ENCODE measurements around the gene TMEM72. TPM values are rescaled to one million over a fixed set of nuclear protein-coding genes. Genes with fewer than 3 reads are reported as not detected.

The TMEM72 gene
- total RNA-seq, 1 experiment from 2014 or later = not detected

DNA sequence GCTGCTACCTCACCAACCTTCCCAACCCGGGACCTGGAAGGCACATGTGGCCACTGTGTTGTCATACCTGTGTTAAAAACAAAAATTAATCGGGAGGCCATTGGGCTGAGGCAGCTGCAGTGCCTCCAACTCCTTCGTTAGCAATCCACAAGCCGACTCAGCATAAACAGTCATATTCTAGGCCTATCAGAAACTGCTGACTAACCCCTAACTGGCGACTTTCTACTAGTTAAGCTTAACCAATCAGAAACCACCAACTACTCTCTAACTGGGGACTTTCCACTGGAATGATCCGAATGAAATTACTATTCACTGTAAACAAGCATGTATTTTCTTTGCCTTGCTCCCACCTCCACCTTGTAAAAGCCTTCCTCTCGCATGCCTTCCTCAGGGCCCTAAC, 14.1 kb upstream of the TMEM72 start:
- no peaks in the 10 kb centered on the region for H3K9me3 ChIP-seq (ENCODE audit: low read length)
- no peaks in the 10 kb centered on the region for H3F3A ChIP-seq (ENCODE audit: low read length, unreplicated experiment)
- H3K27ac ChIP-seq (ENCODE audit: low read length) = no peak overlapping the region
- H2AFZ ChIP-seq (ENCODE audit: low read length) = no peak overlapping the region
- BruUV-seq (replicated peaks) = no TSS peak
- H3K4me2 ChIP-seq (ENCODE audit: low read length) = no peak overlapping the region
- no peak overlapping the region for H3K9ac ChIP-seq (ENCODE audit: low read length)
- no peak for ATAC-seq
- no peaks in the 10 kb centered on the region for H3K9me2 ChIP-seq (replicated peaks; ENCODE audit: low read length)
- no peak for DNase-seq
- H3K27me3 ChIP-seq (ENCODE audit: low read length) = peaks cover 33% of the 10 kb centered on the region
- no peaks in the 10 kb centered on the region for H3K36me3 ChIP-seq (ENCODE audit: low read depth, low read length)
- no peaks in the 10 kb centered on the region for H3K79me2 ChIP-seq (ENCODE audit: low read length)
- CTCF ChIA-PET = no interaction called here
- no peaks in the 10 kb centered on the region for H3K4me1 ChIP-seq (ENCODE audit: insufficient read depth, low read length)
- intact Hi-C loops (cut with micrococcal nuclease) = no loop called here
- no peak for TF ChIP-seq EZH2phosphoT487 (IDR thresholded peaks at IDR 0.05; ENCODE audit: borderline replicate concordance, low read length)
- TF ChIP-seq CTCF (conservative IDR thresholded peaks at IDR 0.05; ENCODE audit: low read depth, low read length) = no peak
- no peak for TF ChIP-seq EZH2 (IDR thresholded peaks at IDR 0.05; ENCODE audit: low read length, unreplicated experiment)
- no peak overlapping the region for H3K4me3 ChIP-seq (ENCODE audit: low read length)
- POLR2A ChIA-PET (ENCODE audit: unreplicated experiment) = no interaction called here
- H4K20me1 ChIP-seq (ENCODE audit: low read length) = no peaks in the 10 kb centered on the region

DNA sequence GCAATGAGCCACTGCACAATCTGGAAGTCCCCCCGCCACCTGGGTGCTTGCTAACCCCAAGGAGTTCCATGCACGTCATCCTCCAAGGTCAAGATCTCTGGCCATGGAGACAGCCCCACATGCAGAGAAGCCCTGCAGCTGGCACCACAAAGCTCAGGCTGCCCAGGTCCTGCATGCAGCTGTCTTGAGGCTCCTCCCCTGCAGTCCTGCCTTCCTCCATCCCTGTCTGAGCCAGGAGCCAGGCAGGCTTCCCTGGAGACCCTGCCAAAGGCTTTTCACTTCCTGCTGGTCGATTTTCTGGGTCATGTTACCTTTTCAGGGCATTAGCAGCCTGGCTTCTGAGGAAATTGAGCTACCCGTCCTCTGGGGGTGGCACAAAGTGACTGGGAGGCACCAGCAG, 12.5 kb upstream of the TMEM72 start:
- Histone ChIP-seq H3K9ac (ENCODE audit: low read length) (no peak overlapping the region), H3K4me3 (ENCODE audit: low read length) (no peak overlapping the region), H3K27ac (ENCODE audit: low read length) (no peak overlapping the region), H3F3A (ENCODE audit: low read length, unreplicated experiment) (no peaks in the 10 kb centered on the region), H3K36me3 (ENCODE audit: low read depth, low read length) (no peaks in the 10 kb centered on the region), H3K79me2 (ENCODE audit: low read length) (no peaks in the 10 kb centered on the region), H2AFZ (ENCODE audit: low read length) (no peak overlapping the region), H3K9me2 (replicated peaks; ENCODE audit: low read length) (no peaks in the 10 kb centered on the region), H3K4me1 (ENCODE audit: insufficient read depth, low read length) (no peaks in the 10 kb centered on the region), H4K20me1 (ENCODE audit: low read length) (no peaks in the 10 kb centered on the region), H3K4me2 (ENCODE audit: low read length) (no peak overlapping the region), H3K9me3 (ENCODE audit: low read length) (no peaks in the 10 kb centered on the region), H3K27me3 (ENCODE audit: low read length) (peaks cover 40% of the 10 kb centered on the region)
- intact Hi-C loops (cut with micrococcal nuclease) = no loop called here
- ATAC-seq (no peak), DNase-seq (no peak)
- CTCF ChIA-PET = no interaction called here
- POLR2A ChIA-PET (ENCODE audit: unreplicated experiment) = no interaction called here
- no TSS peak for BruUV-seq (replicated peaks)
- TF ChIP-seq CTCF (conservative IDR thresholded peaks at IDR 0.05; ENCODE audit: low read depth, low read length) (no peak), EZH2phosphoT487 (IDR thresholded peaks at IDR 0.05; ENCODE audit: borderline replicate concordance, low read length) (no peak), EZH2 (IDR thresholded peaks at IDR 0.05; ENCODE audit: low read length, unreplicated experiment) (no peak)

DNA sequence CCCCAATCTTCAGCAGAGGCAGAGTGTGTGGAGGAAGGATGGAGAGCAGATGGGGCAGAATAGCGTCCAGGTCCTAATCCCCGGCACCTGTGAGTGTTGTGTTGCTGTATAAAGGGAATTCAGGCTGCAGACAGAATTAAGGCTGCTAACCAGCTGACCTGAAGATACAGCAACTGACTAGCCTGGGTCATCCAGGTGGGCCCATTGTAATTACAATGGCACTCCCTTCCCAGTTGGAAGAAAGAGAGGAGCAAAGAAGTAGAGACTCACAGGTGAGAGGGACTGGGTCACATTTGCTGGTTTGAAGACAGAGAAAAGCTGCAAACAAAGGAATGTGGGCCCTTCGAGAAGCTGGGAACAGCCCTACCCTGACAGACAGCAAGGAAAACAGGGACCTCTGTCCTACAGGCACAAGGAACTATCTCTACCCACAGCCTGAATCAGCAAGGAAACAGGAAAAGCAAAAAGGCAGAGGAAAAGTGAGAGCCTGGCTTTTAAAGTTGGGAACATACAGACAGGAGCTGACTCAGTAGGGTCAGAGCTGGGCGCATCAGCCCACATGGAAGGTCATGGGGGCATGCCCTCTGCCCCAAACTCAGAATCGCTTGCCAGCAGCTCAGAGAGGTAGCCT, 11.6 kb upstream of the TMEM72 start:
- Histone ChIP-seq H3K27me3 (ENCODE audit: low read length) (peaks cover 48% of the 10 kb centered on the region), H3K4me1 (ENCODE audit: insufficient read depth, low read length) (no peaks in the 10 kb centered on the region), H3F3A (ENCODE audit: low read length, unreplicated experiment) (no peaks in the 10 kb centered on the region), H3K9me3 (ENCODE audit: low read length) (no peaks in the 10 kb centered on the region), H4K20me1 (ENCODE audit: low read length) (no peaks in the 10 kb centered on the region), H3K36me3 (ENCODE audit: low read depth, low read length) (no peaks in the 10 kb centered on the region), H3K4me3 (ENCODE audit: low read length) (no peak overlapping the region), H3K4me2 (ENCODE audit: low read length) (no peak overlapping the region), H3K79me2 (ENCODE audit: low read length) (no peaks in the 10 kb centered on the region), H3K9ac (ENCODE audit: low read length) (no peak overlapping the region), H2AFZ (ENCODE audit: low read length) (no peak overlapping the region), H3K27ac (ENCODE audit: low read length) (no peak overlapping the region), H3K9me2 (replicated peaks; ENCODE audit: low read length) (no peaks in the 10 kb centered on the region)
- no peak for DNase-seq
- TF ChIP-seq EZH2 (IDR thresholded peaks at IDR 0.05; ENCODE audit: low read length, unreplicated experiment) (no peak), EZH2phosphoT487 (IDR thresholded peaks at IDR 0.05; ENCODE audit: borderline replicate concordance, low read length) (no peak), CTCF (conservative IDR thresholded peaks at IDR 0.05; ENCODE audit: low read depth, low read length) (no peak)
- no TSS peak for BruUV-seq (replicated peaks)
- CTCF ChIA-PET = no interaction called here
- ATAC-seq = no peak
- POLR2A ChIA-PET (ENCODE audit: unreplicated experiment) = no interaction called here
- intact Hi-C loops (cut with micrococcal nuclease) = no loop called here

Measured in PC-3 (cell line).